Ishikawa (cell line): ENCODE measurements around the gene ADCY5.

ENCODE experiments used
- CEBPB ChIP-seq: IDR thresholded peaks from 2 replicates; pipeline ENCODE4 v1.6.1; 2012
- CREB1 ChIP-seq: IDR thresholded peaks from 2 replicates; pipeline ENCODE4 v1.6.1; 2012; ENCODE audit warnings: low read depth
- EGR1 ChIP-seq: IDR thresholded peaks from 2 replicates; pipeline ENCODE4 v1.6.1; 2012
- EP300 ChIP-seq: IDR thresholded peaks from 2 replicates; pipeline ENCODE4 v1.6.1; 2012; ENCODE audit warnings: borderline replicate concordance
- FOXM1 ChIP-seq: IDR thresholded peaks from 2 replicates; pipeline ENCODE4 v1.6.1; 2012; ENCODE audit warnings: low read depth, borderline replicate concordance
- MAX ChIP-seq: IDR thresholded peaks from 2 replicates; pipeline ENCODE4 v1.6.1; 2012
- NFIC ChIP-seq: IDR thresholded peaks from 2 replicates; pipeline ENCODE4 v1.6.1; 2012
- RAD21 ChIP-seq: IDR thresholded peaks from 2 replicates; pipeline ENCODE4 v1.6.1; 2012; ENCODE audit warnings: low read depth
- REST ChIP-seq: IDR thresholded peaks from 2 replicates; pipeline ENCODE4 v1.6.1; 2012; ENCODE audit warnings: low read depth, mild to moderate bottlenecking
- TAF1 ChIP-seq: IDR thresholded peaks from 2 replicates; pipeline ENCODE4 v1.6.1; 2012; ENCODE audit warnings: low read depth, mild to moderate bottlenecking
- TCF12 ChIP-seq: IDR thresholded peaks from 2 replicates; pipeline ENCODE4 v1.6.1; 2012; ENCODE audit warnings: low read depth
- YY1 ChIP-seq: IDR thresholded peaks from 2 replicates; pipeline ENCODE4 v1.6.1; 2012; ENCODE audit warnings: low read depth
- ZBTB7A ChIP-seq: IDR thresholded peaks from 2 replicates; pipeline ENCODE4 v1.6.1; 2012; ENCODE audit warnings: low read depth

- TF ChIP-seq NFIC (no peak), EP300 (no peak), YY1 (no peak), REST (no peak), CEBPB (no peak), ZBTB7A (no peak), RAD21 (no peak), TCF12 (no peak), TAF1 (no peak), FOXM1 (no peak), CREB1 (no peak), MAX (no peak), EGR1 (no peak)
Observed at GRCh38 chr3:123357275-123357674, 91.6 kb downstream of the ADCY5 start.
